Measurements from ENCODE around the gene ARPC5. TPM values are rescaled to one million over a fixed set of nuclear protein-coding genes. Genes with fewer than 3 reads are reported as not detected.
A peak's percentile ranks its signal among the peaks of the same experiment; 100 is the strongest.

ARPC5 gene
- total RNA-seq, 2 experiments from 2014 or later, result 130 to 136 TPM

DNA sequence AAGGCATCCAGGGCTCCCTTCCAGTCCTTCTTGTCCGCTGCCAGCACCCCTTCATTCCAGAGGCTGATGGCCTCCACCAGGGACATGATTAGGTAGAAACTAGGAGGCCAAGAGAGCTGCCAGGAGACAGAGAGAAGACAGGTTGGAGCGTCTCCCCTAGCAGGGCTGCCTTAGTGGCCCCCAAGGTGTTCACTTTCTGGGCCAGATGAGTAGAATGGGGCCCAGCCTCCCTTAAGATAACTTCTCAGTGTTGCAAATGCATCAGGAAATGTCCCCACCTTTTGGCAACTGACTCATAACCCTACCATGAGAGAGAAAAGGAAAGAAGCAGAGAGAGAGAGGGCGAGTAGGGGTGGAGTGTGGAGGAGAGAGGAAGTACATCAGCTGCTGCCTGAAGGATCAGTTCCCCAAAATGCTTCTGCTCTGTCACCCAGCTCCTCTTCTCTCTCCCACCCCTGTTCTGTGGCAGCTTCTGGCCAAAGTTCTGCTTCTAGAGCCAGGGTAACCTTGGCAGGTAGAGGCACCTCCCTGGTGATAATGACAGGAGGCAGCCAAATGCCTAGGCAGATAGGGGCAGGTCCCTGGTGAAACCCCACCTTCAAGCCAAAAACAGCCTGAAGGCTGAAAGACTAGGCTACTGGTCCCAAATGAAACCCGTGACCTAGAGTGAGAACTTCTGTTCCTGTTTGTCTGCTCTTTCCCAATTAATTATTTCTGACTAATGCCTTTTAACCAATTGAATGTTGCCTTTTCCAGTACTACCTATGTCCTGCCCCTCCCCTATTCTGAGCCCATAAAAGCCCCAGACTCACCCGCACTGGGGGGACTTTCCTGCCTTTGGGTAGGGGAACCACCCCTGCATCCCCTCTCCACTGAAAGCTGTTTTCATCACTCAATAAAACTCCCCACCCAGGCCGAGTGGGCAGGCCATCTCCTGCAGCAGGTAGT lies 45.1 kb downstream of the ARPC5 start, which contains the start of gene NCF2:
TSS of gene NCF2 (minus strand) at position 216 of the 948 bp plus-strand sequence. CDS start at position 86, 130 bp downstream.
- Mint-ChIP-seq H3K27ac (peak within 1 kb of the TSS; percentile 70), H3K4me3 (peak within 1 kb of the TSS; percentile 44), H3K27me3 (no peaks in the 10 kb centered on the region), H3K4me1 (peaks cover 17% of the 10 kb centered on the region), H3K36me3 (no peaks in the 10 kb centered on the region), H3K9me3 (no peaks in the 10 kb centered on the region)
- peak; percentile 53 for DNase-seq

DNA sequence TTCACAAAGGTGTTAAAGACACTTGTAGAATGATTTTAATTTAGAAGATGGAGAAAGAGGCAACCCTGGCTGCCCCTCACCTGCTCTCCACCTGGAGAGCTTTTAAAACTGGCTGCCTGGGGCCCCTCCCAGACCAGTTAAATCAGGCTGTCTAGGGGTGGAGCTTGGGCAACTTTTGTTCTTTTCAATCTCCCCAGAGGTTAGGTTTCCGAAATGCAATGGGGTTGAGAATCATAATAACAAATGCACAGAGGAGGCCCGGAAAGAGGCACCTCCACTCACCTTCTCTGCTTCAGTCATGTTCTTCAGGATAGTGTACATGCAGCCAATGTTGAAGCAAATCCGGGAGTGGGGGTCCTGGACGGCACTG lies 45.7 kb downstream of the ARPC5 start:
- H3K9me3 Mint-ChIP-seq, result no peaks in the 10 kb centered on the region
- H3K4me3 Mint-ChIP-seq, result peak overlapping the region; percentile 44
- peaks cover 19% of the 10 kb centered on the region for H3K4me1 Mint-ChIP-seq
- no peaks in the 10 kb centered on the region for H3K27me3 Mint-ChIP-seq
- no peak for DNase-seq
- H3K36me3 Mint-ChIP-seq, result no peaks in the 10 kb centered on the region
- peak overlapping the region; percentile 70 for H3K27ac Mint-ChIP-seq

DNA sequence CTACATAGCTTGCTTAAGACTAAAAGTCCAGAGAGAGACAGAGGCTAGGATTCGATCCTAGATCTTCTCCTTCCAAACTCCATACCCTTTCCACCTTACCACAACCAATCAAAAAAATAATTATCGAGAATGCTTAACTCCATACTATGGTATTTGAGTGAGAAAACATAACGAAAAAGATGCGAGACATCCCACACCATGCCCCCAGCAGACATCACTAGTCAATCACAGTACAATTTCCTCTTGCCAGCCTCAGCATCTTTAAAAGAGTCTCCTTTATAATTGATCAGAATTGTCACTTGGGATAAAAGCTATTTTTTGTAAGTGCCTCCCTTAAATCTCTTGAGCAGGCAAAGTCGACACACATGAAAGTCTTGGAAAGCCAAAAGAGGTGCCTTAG lies 46.2 kb downstream of the ARPC5 start:
- peak overlapping the region; percentile 44 for H3K4me3 Mint-ChIP-seq
- no peak for DNase-seq
- H3K9me3 Mint-ChIP-seq, result no peaks in the 10 kb centered on the region
- H3K4me1 Mint-ChIP-seq, result peaks cover 19% of the 10 kb centered on the region
- no peaks in the 10 kb centered on the region for H3K27me3 Mint-ChIP-seq
- H3K27ac Mint-ChIP-seq, result no peak overlapping the region
- H3K36me3 Mint-ChIP-seq, result no peaks in the 10 kb centered on the region

DNA sequence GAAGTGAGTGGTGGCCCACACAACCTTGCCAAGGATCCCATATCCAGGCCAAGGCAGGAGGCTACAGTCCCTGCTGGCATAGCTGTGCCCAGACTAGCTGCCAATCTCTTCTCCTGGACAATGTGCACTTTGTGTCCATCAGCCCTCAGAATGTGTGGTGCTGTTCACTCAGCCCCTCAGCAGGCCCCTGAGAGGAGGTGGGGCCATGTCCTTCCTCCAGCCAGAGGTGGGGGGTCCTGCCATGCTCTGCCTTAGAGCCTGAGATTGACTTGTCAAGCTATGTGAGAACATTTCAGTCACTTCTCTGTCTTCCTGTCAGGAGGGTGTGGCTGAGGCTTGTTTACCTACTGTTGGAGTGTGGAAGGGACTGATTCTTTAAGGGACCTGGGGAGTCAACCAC lies 46.8 kb downstream of the ARPC5 start:
- no peaks in the 10 kb centered on the region for H3K9me3 Mint-ChIP-seq
- DNase-seq, result no peak
- H3K4me3 Mint-ChIP-seq, result no peak overlapping the region
- no peak overlapping the region for H3K27ac Mint-ChIP-seq
- H3K4me1 Mint-ChIP-seq, result peaks cover 19% of the 10 kb centered on the region
- no peaks in the 10 kb centered on the region for H3K27me3 Mint-ChIP-seq
- H3K36me3 Mint-ChIP-seq, result no peaks in the 10 kb centered on the region

DNA sequence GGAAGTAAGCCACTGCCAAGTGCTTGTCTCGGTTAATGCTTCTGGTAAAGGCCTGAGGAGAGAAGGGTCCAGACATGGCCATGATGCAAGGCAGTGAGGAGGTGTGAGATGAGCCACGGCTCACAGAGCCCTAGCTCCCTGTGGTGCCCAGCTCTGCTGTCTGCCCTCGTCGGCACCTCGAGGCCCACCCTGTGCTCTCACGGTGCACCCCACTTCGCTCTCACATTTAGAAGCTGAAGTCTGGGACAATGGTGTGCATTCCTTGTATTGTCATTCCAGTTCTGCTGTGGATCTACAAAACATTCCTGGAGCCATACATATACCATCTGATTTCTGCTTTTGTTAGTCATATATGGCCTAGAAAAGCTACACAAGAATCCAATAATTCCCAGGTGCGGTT lies 48.7 kb downstream of the ARPC5 start:
- no peak for DNase-seq
- Mint-ChIP-seq H3K27me3 (no peaks in the 10 kb centered on the region), H3K9me3 (no peaks in the 10 kb centered on the region), H3K27ac (no peak overlapping the region), H3K4me3 (no peak overlapping the region), H3K36me3 (no peaks in the 10 kb centered on the region), H3K4me1 (peaks cover 13% of the 10 kb centered on the region)

DNA sequence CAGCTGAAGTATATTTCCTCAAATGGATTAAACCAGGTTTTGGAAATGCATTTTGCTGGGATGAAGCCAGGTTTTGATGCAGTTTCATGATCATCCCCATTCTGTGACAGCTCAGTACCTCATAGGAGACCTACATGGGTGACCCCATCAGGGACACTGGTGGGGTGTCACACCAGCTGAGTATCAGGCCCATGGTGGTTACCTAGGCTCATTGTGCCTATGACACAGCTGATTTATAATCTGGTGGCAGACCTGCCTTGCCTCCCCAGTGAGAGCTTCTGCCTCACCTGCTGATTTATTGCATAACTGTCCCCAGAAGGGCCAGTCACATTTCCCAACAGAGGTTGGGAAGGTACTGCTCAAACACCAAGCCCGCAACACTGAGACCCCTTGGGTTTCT lies 49.1 kb downstream of the ARPC5 start:
- no peak overlapping the region for H3K27ac Mint-ChIP-seq
- no peaks in the 10 kb centered on the region for H3K36me3 Mint-ChIP-seq
- H3K4me1 Mint-ChIP-seq, result peaks cover 13% of the 10 kb centered on the region
- H3K4me3 Mint-ChIP-seq, result no peak overlapping the region
- no peak for DNase-seq
- H3K9me3 Mint-ChIP-seq, result no peaks in the 10 kb centered on the region
- H3K27me3 Mint-ChIP-seq, result no peaks in the 10 kb centered on the region

DNA sequence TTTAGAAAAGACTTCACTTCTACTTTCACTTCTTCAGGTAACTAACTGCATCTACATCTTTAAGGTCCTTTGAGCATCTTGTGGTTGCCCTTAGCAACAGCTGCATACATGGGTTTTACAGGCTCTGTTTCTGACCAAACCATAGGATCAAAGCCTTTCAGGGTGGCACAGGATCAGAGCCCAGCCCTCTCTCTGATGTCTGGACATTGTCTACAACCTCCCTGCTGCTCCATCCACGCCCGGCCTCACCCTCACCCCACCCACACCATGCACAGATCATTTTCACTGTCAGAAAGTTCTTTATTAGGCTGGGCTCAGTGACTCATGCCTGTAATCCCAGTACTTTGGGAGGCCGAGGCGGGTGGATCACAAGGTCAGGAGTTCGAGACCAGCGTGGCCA lies 50.5 kb downstream of the ARPC5 start:
- DNase-seq, result no peak
- H3K27me3 Mint-ChIP-seq, result no peaks in the 10 kb centered on the region
- no peak overlapping the region for H3K4me3 Mint-ChIP-seq
- H3K9me3 Mint-ChIP-seq, result no peaks in the 10 kb centered on the region
- peaks cover 8% of the 10 kb centered on the region for H3K4me1 Mint-ChIP-seq
- no peaks in the 10 kb centered on the region for H3K36me3 Mint-ChIP-seq
- no peak overlapping the region for H3K27ac Mint-ChIP-seq

DNA sequence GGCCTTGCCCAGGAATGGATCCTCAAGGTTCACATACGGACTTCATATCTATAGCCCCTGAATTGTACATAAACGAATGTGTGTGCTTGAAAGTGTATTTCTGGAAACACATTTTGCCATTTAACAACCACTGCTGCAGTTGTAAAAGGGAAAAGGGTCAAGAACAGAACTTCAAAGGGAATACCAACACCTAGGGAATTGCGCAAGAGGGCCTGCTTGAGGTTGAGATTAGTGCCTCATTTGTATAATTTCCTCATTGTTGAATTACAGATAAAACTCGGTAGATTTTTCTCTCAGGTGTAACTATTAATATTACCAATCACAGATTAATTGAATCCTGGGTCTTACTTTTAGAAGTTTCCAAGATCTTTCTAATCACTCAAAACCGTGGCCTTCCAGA lies 51.4 kb downstream of the ARPC5 start:
- DNase-seq, result no peak
- H3K27ac Mint-ChIP-seq, result no peak overlapping the region
- no peaks in the 10 kb centered on the region for H3K36me3 Mint-ChIP-seq
- H3K4me1 Mint-ChIP-seq, result peaks cover 10% of the 10 kb centered on the region
- no peaks in the 10 kb centered on the region for H3K9me3 Mint-ChIP-seq
- H3K27me3 Mint-ChIP-seq, result no peaks in the 10 kb centered on the region
- H3K4me3 Mint-ChIP-seq, result no peak overlapping the region

DNA sequence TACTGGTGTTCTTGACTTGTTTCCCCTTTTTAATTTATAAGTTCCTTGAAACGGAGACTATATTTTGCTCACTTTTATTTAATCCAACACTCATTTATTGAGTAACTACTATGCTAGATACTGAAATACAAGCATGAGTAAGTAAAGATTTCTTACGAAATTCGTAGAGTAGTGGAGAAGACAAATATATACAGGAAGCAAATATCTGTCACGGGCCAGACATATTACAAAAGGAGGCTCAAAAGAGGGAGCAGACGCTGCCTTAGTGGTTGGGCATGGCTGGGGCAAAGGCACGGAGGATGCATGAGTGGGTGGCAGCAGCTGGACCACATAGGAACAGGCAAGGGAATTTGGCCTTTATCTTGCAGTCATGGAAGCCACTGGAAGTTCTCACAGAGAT lies 52.1 kb downstream of the ARPC5 start:
- H3K4me1 Mint-ChIP-seq, result peaks cover 10% of the 10 kb centered on the region
- no peaks in the 10 kb centered on the region for H3K9me3 Mint-ChIP-seq
- no peaks in the 10 kb centered on the region for H3K36me3 Mint-ChIP-seq
- no peaks in the 10 kb centered on the region for H3K27me3 Mint-ChIP-seq
- H3K4me3 Mint-ChIP-seq, result no peak overlapping the region
- H3K27ac Mint-ChIP-seq, result no peak overlapping the region
- DNase-seq, result no peak

DNA sequence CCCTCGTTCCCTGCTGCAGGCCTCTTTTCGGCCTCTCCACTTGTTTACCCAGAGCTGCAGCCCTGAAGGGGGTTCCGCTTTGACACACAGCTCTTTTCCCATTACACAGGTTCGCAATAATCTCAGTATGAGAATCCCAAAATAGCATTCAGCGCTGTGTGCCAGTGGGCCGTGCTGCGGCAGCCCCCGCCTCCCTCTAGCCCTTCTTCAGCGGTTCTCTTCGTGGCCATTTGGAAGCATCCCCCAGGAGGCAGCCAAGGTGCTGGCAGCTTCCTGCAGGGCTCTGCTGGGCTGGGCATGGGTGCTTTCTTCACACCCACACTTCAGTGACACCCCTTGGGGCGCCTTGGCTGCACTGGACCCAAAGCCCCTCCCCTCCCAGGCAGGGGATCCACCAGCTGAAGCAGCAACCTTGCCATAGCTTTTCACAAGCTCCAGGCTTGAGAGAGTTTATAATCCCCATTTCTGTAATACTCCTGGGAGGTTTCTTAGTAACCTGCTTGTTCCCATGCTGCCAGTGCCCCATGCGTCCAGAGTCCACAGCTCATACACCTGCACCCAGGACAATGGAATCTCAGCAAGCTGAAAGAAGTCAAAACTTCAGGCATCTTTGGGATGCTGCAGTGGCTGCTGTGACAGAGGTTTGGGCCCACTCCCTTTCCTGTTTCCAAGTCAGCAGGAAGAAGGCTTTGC lies 53.4 kb downstream of the ARPC5 start:
- no peak overlapping the region for H3K27ac Mint-ChIP-seq
- no peaks in the 10 kb centered on the region for H3K9me3 Mint-ChIP-seq
- peaks cover 10% of the 10 kb centered on the region for H3K4me1 Mint-ChIP-seq
- H3K4me3 Mint-ChIP-seq, result no peak overlapping the region
- DNase-seq, result no peak
- H3K36me3 Mint-ChIP-seq, result no peaks in the 10 kb centered on the region
- H3K27me3 Mint-ChIP-seq, result no peaks in the 10 kb centered on the region

DNA sequence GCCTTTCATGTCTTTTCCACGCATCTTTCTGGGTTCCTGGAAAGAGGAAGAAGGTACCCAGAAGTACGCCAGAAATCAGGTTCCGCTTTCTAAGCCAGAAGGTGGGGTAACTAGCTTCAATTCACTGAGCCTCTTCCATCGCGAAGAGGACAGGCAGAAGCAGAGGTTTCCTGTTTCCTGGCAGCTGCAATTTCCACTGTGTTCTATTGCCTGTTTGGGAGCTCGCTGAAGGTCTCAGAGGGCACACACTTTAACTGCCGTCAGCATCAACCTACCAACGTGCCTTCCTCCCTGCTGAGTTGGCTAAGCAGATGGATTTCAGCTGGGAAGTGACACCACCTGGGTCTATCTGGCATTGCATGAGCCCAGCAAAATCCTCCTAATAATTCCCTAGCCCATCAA lies 55.3 kb downstream of the ARPC5 start:
- Mint-ChIP-seq H3K4me3 (peak overlapping the region; percentile 37), H3K27ac (no peak overlapping the region), H3K4me1 (peaks cover 10% of the 10 kb centered on the region), H3K27me3 (no peaks in the 10 kb centered on the region), H3K36me3 (no peaks in the 10 kb centered on the region), H3K9me3 (no peaks in the 10 kb centered on the region)
- DNase-seq, result peak; percentile 16

DNA sequence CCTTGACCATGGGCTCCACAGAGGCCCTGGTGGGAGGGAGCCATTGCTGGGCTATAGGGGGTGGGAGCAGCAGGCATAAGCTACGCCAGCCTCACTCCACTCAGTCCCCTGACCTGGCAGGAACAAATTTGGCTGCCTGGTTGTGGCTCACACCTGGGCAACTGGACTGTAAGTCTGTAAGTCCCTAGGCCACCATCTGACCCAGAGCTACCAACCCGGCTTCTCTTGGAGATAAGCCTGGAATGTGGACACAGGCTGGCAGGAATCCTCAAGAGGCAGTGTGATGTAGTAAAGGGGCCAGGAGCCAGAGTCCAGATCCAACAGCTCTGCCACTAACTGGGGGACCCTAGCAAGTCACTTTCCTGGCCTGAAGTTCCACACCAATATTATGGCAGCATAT lies 56.7 kb downstream of the ARPC5 start:
- Mint-ChIP-seq H3K4me3 (no peak overlapping the region), H3K27me3 (no peaks in the 10 kb centered on the region), H3K4me1 (peaks cover 7% of the 10 kb centered on the region), H3K27ac (no peak overlapping the region), H3K36me3 (no peaks in the 10 kb centered on the region), H3K9me3 (no peaks in the 10 kb centered on the region)
- no peak for DNase-seq

DNA sequence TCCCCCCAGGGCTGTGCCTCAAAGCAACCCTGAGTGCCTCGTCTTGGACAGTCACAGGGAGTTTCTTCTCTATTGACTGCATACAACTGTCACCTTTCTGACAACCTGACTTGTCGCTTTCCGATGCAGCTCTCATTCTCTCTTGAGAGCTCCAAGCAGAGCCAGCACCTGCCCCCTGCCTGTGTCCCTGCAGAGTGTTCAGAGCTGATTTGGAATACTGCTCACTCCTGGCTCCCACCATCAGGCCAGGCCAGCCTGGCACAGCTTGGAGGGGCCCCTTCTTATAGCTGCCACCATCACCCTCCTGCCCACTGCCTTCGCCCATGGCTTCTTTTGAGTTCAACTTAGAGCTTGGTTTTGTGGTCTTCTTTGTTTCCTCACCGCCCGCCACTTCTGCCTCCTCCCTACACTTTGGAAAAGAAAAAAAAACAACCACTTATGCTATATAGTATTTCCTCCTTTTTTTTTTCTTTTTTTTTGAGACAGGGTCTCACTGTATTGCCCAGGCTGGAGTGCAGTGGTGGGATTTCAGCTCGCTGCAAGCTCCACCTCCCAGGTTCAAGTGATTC lies 57.6 kb downstream of the ARPC5 start:
- Mint-ChIP-seq H3K4me3 (no peak overlapping the region), H3K9me3 (no peaks in the 10 kb centered on the region), H3K4me1 (peaks cover 7% of the 10 kb centered on the region), H3K27ac (no peak overlapping the region), H3K27me3 (no peaks in the 10 kb centered on the region), H3K36me3 (no peaks in the 10 kb centered on the region)
- DNase-seq, result no peak

DNA sequence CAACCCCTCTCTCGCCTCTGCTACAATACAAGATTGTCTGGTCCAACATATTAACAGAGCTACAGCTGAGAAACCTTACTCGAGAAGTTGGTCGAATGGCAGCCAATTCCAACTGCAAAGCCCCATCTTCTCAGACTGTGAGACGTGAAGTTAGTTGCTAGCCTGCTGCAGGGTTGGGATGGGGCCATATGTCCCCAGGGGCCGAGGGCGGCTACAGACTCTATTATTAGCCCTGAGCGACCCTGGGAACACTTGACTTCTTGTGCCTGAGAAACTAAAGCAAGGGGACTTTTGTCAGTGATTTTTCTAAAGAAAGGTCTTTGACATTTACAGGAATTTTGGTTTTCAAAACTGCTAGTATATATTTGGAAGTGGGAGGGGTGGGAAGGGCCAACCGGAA lies 59.0 kb downstream of the ARPC5 start:
- Mint-ChIP-seq H3K27me3 (peaks cover 4% of the 10 kb centered on the region), H3K9me3 (no peaks in the 10 kb centered on the region), H3K4me1 (peaks cover 7% of the 10 kb centered on the region), H3K36me3 (no peaks in the 10 kb centered on the region), H3K27ac (no peak overlapping the region), H3K4me3 (no peak overlapping the region)
- DNase-seq, result no peak

DNA sequence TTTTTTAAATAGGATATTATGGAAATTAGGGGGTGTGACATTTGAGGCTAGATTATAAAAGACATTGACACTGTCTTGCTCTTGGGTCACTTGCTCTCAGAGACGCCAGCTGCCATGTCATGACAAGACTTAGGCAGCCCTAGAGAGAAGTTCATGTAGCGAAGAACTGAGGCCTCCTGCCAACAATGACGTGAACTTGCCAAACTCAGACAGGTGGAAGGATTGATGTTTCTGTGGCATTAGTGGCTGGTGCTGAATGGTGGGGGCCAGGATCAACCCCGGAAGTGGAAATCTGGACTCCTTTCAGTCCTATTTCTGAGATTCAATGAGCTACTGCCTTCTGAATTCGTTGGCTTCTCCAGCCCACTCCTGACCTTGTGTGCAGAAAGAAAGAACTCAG lies 60.0 kb downstream of the ARPC5 start:
- H3K27me3 Mint-ChIP-seq, result peaks cover 6% of the 10 kb centered on the region
- no peak for DNase-seq
- H3K4me3 Mint-ChIP-seq, result no peak overlapping the region
- H3K36me3 Mint-ChIP-seq, result no peaks in the 10 kb centered on the region
- H3K27ac Mint-ChIP-seq, result no peak overlapping the region
- H3K9me3 Mint-ChIP-seq, result no peaks in the 10 kb centered on the region
- H3K4me1 Mint-ChIP-seq, result peaks cover 7% of the 10 kb centered on the region
